Hematopoietic multipotent progenitor cell (in vitro differentiated cells): ENCODE results near the gene NFIX. TPM values are rescaled to one million over a fixed set of nuclear protein-coding genes. Genes with fewer than 3 reads are reported as not detected.

Experiments used
- DNase-seq, 3 donors: peaks; one replicate each; pipeline ENCODE4 v3.0.0-alpha.2; 2011 to 2015; ENCODE audit warnings: low read depth in 2 of 3, low spot score in 2 of 3
- total RNA-seq: library from RNA; depleted of rRNA; stranded (reverse); fragments of >200 nt; gene quantifications from one replicate; pipeline ENCODE4 v1.2.3, GENCODE V29; 2012

Gene NFIX
- total RNA-seq, 1 donor, result 23.4 TPM

GRCh38 chr19:13018035-13018914, 23.0 kb downstream of the NFIX start:
- DNase-seq, result no peak

GRCh38 chr19:13019332-13019731, 24.1 kb downstream of the NFIX start:
- DNase-seq, result no peak

- no peak for DNase-seq
Measured at GRCh38 chr19:13020002-13020414, 24.7 kb downstream of the NFIX start.

GRCh38 chr19:13022111-13022858, 27.0 kb downstream of the NFIX start:
- DNase-seq, result peak in 1 of 3 donors; percentile 55

- peak in 2 of 3 donors; percentile 56 to 69 for DNase-seq
Measured at GRCh38 chr19:13022859-13023636, 27.8 kb downstream of the NFIX start.

- no peak for DNase-seq
Measured at GRCh38 chr19:13023656-13024055, 28.4 kb downstream of the NFIX start.

GRCh38 chr19:13024126-13024950, 29.1 kb downstream of the NFIX start:
- DNase-seq, result peak in 1 of 3 donors; percentile 23

- DNase-seq, result no peak
Measured at GRCh38 chr19:13024951-13025697, 29.8 kb downstream of the NFIX start.

- no peak for DNase-seq
Measured at GRCh38 chr19:13025819-13026456, 30.7 kb downstream of the NFIX start.

GRCh38 chr19:13026462-13027370, 31.4 kb downstream of the NFIX start:
- no peak for DNase-seq

GRCh38 chr19:13027557-13027956, 32.3 kb downstream of the NFIX start:
- DNase-seq, result no peak

- DNase-seq, result no peak
Measured at GRCh38 chr19:13028027-13028426, 32.8 kb downstream of the NFIX start.

GRCh38 chr19:13029301-13029880, 34.1 kb downstream of the NFIX start:
- no peak for DNase-seq

- peak in 1 of 3 donors; percentile 52 for DNase-seq
Measured at GRCh38 chr19:13029893-13030292, 34.6 kb downstream of the NFIX start.

- DNase-seq, result no peak
Measured at GRCh38 chr19:13031917-13032623, 36.8 kb downstream of the NFIX start.

- DNase-seq, result no peak
Measured at GRCh38 chr19:13032837-13033236, 37.6 kb downstream of the NFIX start.

GRCh38 chr19:13033244-13033643, 38.0 kb downstream of the NFIX start:
- DNase-seq, result peak in 1 of 3 donors; percentile 60
